ENCODE measurements around the gene GOLPH3. TPM values are rescaled to one million over a fixed set of nuclear protein-coding genes. Genes with fewer than 3 reads are reported as not detected.

GOLPH3 gene
- total RNA-seq, 1 experiment from 2014 or later = 46.2 TPM

DNA sequence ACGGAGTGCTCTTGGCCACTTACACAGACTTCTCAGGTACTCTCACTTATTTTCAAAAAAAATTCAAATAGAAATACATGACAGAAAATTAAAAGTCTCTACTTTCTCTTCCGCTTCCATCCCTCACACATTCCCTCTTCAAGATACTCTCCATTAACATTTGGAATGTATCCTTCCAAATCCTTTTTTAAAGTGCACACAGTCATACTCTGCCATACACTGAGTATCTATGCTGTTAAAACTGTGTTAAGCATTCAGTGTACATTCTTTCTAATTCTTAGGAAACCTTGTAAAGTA lies 15.5 kb downstream of the GOLPH3 start:
- Histone ChIP-seq H3K27me3 (ENCODE audit: low read length) (no peaks in the 10 kb centered on the region), H3K9ac (ENCODE audit: low read length) (no peak overlapping the region), H3K27ac (ENCODE audit: low read length) (no peak overlapping the region), H3K4me1 (ENCODE audit: insufficient read depth, low read length) (no peaks in the 10 kb centered on the region), H3K4me3 (ENCODE audit: low read length) (no peak overlapping the region), H3F3A (ENCODE audit: low read length, unreplicated experiment) (no peaks in the 10 kb centered on the region), H2AFZ (ENCODE audit: low read length) (no peak overlapping the region), H3K36me3 (ENCODE audit: low read depth, low read length) (peaks cover 3% of the 10 kb centered on the region; the same call in 1 of the 2 replicates), H4K20me1 (ENCODE audit: low read length) (peaks cover 29% of the 10 kb centered on the region; the same call in 1 of the 2 replicates), H3K4me2 (ENCODE audit: low read length) (no peak overlapping the region), H3K79me2 (ENCODE audit: low read length) (peaks cover 92% of the 10 kb centered on the region), H3K9me2 (replicated peaks; ENCODE audit: low read length) (no peaks in the 10 kb centered on the region), H3K9me3 (ENCODE audit: low read length) (no peaks in the 10 kb centered on the region)
- intact Hi-C loops (cut with micrococcal nuclease) = no loop called here
- DNase-seq (no peak), ATAC-seq (no peak)
- CTCF ChIA-PET = no interaction called here
- no peak for TF ChIP-seq EZH2phosphoT487 (IDR thresholded peaks at IDR 0.05; ENCODE audit: borderline replicate concordance, low read length)
- no peak for TF ChIP-seq EZH2 (IDR thresholded peaks at IDR 0.05; ENCODE audit: low read length, unreplicated experiment)
- no peak for TF ChIP-seq CTCF (conservative IDR thresholded peaks at IDR 0.05; ENCODE audit: low read depth, low read length)
- POLR2A ChIA-PET (ENCODE audit: unreplicated experiment) = no interaction called here
- BruUV-seq (replicated peaks) = no TSS peak

GRCh38 chr5:32157078-32157477 lies 17.0 kb downstream of the GOLPH3 start:
- H3K4me1 ChIP-seq (ENCODE audit: insufficient read depth, low read length) = no peaks in the 10 kb centered on the region
- POLR2A ChIA-PET (ENCODE audit: unreplicated experiment) = no interaction called here
- peaks cover 93% of the 10 kb centered on the region for H3K79me2 ChIP-seq (ENCODE audit: low read length)
- ATAC-seq = no peak
- no peak for TF ChIP-seq EZH2 (IDR thresholded peaks at IDR 0.05; ENCODE audit: low read length, unreplicated experiment)
- no peak for TF ChIP-seq EZH2phosphoT487 (IDR thresholded peaks at IDR 0.05; ENCODE audit: borderline replicate concordance, low read length)
- no peak for TF ChIP-seq CTCF (conservative IDR thresholded peaks at IDR 0.05; ENCODE audit: low read depth, low read length)
- H3K9me2 ChIP-seq (replicated peaks; ENCODE audit: low read length) = no peaks in the 10 kb centered on the region
- CTCF ChIA-PET = no interaction called here
- H3K36me3 ChIP-seq (ENCODE audit: low read depth, low read length) = peaks cover 3% of the 10 kb centered on the region; the same call in 1 of the 2 replicates
- DNase-seq = no peak
- no peaks in the 10 kb centered on the region for H3K27me3 ChIP-seq (ENCODE audit: low read length)
- H3K9me3 ChIP-seq (ENCODE audit: low read length) = no peaks in the 10 kb centered on the region
- BruUV-seq (replicated peaks) = no TSS peak
- H3K4me3 ChIP-seq (ENCODE audit: low read length) = no peak overlapping the region
- H3K9ac ChIP-seq (ENCODE audit: low read length) = no peak overlapping the region
- intact Hi-C loops (cut with micrococcal nuclease) = no loop called here
- no peak overlapping the region for H3K27ac ChIP-seq (ENCODE audit: low read length)
- no peaks in the 10 kb centered on the region for H3F3A ChIP-seq (ENCODE audit: low read length, unreplicated experiment)
- no peak overlapping the region for H3K4me2 ChIP-seq (ENCODE audit: low read length)
- H2AFZ ChIP-seq (ENCODE audit: low read length) = no peak overlapping the region
- peaks cover 32% of the 10 kb centered on the region; the same call in 1 of the 2 replicates for H4K20me1 ChIP-seq (ENCODE audit: low read length)

DNA sequence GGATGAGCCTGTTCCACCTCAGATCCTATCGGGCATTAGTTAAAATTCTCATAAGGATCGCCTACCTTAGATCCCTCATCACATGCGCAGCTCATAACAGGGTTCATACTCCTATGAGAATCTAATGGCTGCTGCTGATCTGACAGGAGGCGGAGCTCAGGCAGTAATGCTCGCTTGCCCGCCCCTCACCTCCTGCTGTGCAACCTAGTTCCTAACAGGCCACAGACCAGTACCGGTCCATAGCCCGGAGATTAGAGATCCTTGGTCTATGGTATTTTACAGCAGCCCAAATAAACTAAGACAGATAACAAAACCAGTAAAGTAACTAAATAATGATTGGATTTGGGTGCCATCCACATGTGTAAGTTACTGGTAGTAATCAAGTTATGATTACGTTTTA lies 17.5 kb downstream of the GOLPH3 start:
- Histone ChIP-seq H3K27ac (ENCODE audit: low read length) (no peak overlapping the region), H3K4me1 (ENCODE audit: insufficient read depth, low read length) (no peaks in the 10 kb centered on the region), H3K4me2 (ENCODE audit: low read length) (no peak overlapping the region), H4K20me1 (ENCODE audit: low read length) (peaks cover 32% of the 10 kb centered on the region; the same call in 1 of the 2 replicates), H3K36me3 (ENCODE audit: low read depth, low read length) (peaks cover 3% of the 10 kb centered on the region; the same call in 1 of the 2 replicates), H3K9me3 (ENCODE audit: low read length) (no peaks in the 10 kb centered on the region), H2AFZ (ENCODE audit: low read length) (no peak overlapping the region), H3K27me3 (ENCODE audit: low read length) (no peaks in the 10 kb centered on the region), H3K9ac (ENCODE audit: low read length) (no peak overlapping the region), H3F3A (ENCODE audit: low read length, unreplicated experiment) (no peaks in the 10 kb centered on the region), H3K9me2 (replicated peaks; ENCODE audit: low read length) (no peaks in the 10 kb centered on the region), H3K79me2 (ENCODE audit: low read length) (peaks cover 95% of the 10 kb centered on the region), H3K4me3 (ENCODE audit: low read length) (no peak overlapping the region)
- no TSS peak for BruUV-seq (replicated peaks)
- no peak for ATAC-seq
- DNase-seq = no peak
- no peak for TF ChIP-seq EZH2 (IDR thresholded peaks at IDR 0.05; ENCODE audit: low read length, unreplicated experiment)
- TF ChIP-seq EZH2phosphoT487 (IDR thresholded peaks at IDR 0.05; ENCODE audit: borderline replicate concordance, low read length) = no peak
- no peak for TF ChIP-seq CTCF (conservative IDR thresholded peaks at IDR 0.05; ENCODE audit: low read depth, low read length)
- ChIA-PET CTCF (no interaction called here), POLR2A (ENCODE audit: unreplicated experiment) (no interaction called here)
- intact Hi-C loops (cut with micrococcal nuclease) = no loop called here

Measured in PC-3 (cell line).